ENCODE measurements around the gene SMIM23. TPM values are rescaled to one million over a fixed set of nuclear protein-coding genes. Genes with fewer than 3 reads are reported as not detected.

Gene SMIM23
- total RNA-seq, 1 experiment from 2014 or later: not detected

GRCh38 chr5:171790408-171790807, 4.8 kb downstream of the SMIM23 start:
- POLR2A ChIA-PET (ENCODE audit: low non-redundant PET): no interaction called here

GRCh38 chr5:171794470-171794960, 8.9 kb downstream of the SMIM23 start:
- intact Hi-C loops (cut with micrococcal nuclease; ENCODE audit: unreplicated experiment): no loop called here
- Histone ChIP-seq H3K27me3 (replicated peaks; ENCODE audit: insufficient read depth, low read depth, low read length, poor library complexity) (peaks cover 12% of the 10 kb centered on the region), H3K36me3 (ENCODE audit: insufficient read depth, low read length, poor library complexity, severe bottlenecking) (no peaks in the 10 kb centered on the region), H3K9me3 (ENCODE audit: low read depth, low read length, poor library complexity, severe bottlenecking) (no peaks in the 10 kb centered on the region), H3K27ac (ENCODE audit: low read depth, low read length, poor library complexity, severe bottlenecking) (no peak overlapping the region), H3K4me3 (ENCODE audit: low read depth, low read length, poor library complexity, severe bottlenecking) (no peak overlapping the region), H3K4me1 (ENCODE audit: insufficient read depth, low read length, poor library complexity, severe bottlenecking) (no peaks in the 10 kb centered on the region)
- POLR2A ChIA-PET (ENCODE audit: low non-redundant PET): no interaction called here
- no peak for DNase-seq (ENCODE audit: low spot score)
- no peak for TF ChIP-seq EZH2 (IDR thresholded peaks at IDR 0.05; ENCODE audit: borderline replicate concordance, low read depth, low read length, poor library complexity, severe bottlenecking)
- no peak for TF ChIP-seq CTCF (conservative IDR thresholded peaks at IDR 0.05; ENCODE audit: low read depth, low read length)
- no TSS peak for BruUV-seq (replicated peaks)
- CTCF ChIA-PET: no interaction called here

More at GRCh38 chr5:171790408-171790807, 4.8 kb downstream of the SMIM23 start:
- BruUV-seq (replicated peaks): no TSS peak
- CTCF ChIA-PET: no interaction called here
- no peaks in the 10 kb centered on the region for H3K4me1 ChIP-seq (ENCODE audit: insufficient read depth, low read length, poor library complexity, severe bottlenecking)
- H3K9me3 ChIP-seq (ENCODE audit: low read depth, low read length, poor library complexity, severe bottlenecking): no peaks in the 10 kb centered on the region
- H3K27me3 ChIP-seq (replicated peaks; ENCODE audit: insufficient read depth, low read depth, low read length, poor library complexity): peaks cover 10% of the 10 kb centered on the region
- no peak for DNase-seq (ENCODE audit: low spot score)
- TF ChIP-seq EZH2 (IDR thresholded peaks at IDR 0.05; ENCODE audit: borderline replicate concordance, low read depth, low read length, poor library complexity, severe bottlenecking): no peak
- no peak for TF ChIP-seq CTCF (conservative IDR thresholded peaks at IDR 0.05; ENCODE audit: low read depth, low read length)
- no peaks in the 10 kb centered on the region for H3K36me3 ChIP-seq (ENCODE audit: insufficient read depth, low read length, poor library complexity, severe bottlenecking)
- H3K4me3 ChIP-seq (ENCODE audit: low read depth, low read length, poor library complexity, severe bottlenecking): no peak overlapping the region
- intact Hi-C loops (cut with micrococcal nuclease; ENCODE audit: unreplicated experiment): no loop called here
- no peak overlapping the region for H3K27ac ChIP-seq (ENCODE audit: low read depth, low read length, poor library complexity, severe bottlenecking)

GRCh38 chr5:171795381-171795780, 9.8 kb downstream of the SMIM23 start:
- DNase-seq (ENCODE audit: low spot score): no peak
- no peaks in the 10 kb centered on the region for H3K4me1 ChIP-seq (ENCODE audit: insufficient read depth, low read length, poor library complexity, severe bottlenecking)
- no peak for TF ChIP-seq EZH2 (IDR thresholded peaks at IDR 0.05; ENCODE audit: borderline replicate concordance, low read depth, low read length, poor library complexity, severe bottlenecking)
- TF ChIP-seq CTCF (conservative IDR thresholded peaks at IDR 0.05; ENCODE audit: low read depth, low read length): no peak
- ChIA-PET CTCF (no interaction called here), POLR2A (ENCODE audit: low non-redundant PET) (no interaction called here)
- no TSS peak for BruUV-seq (replicated peaks)
- no peak overlapping the region for H3K4me3 ChIP-seq (ENCODE audit: low read depth, low read length, poor library complexity, severe bottlenecking)
- intact Hi-C loops (cut with micrococcal nuclease; ENCODE audit: unreplicated experiment): no loop called here
- H3K36me3 ChIP-seq (ENCODE audit: insufficient read depth, low read length, poor library complexity, severe bottlenecking): no peaks in the 10 kb centered on the region
- no peaks in the 10 kb centered on the region for H3K9me3 ChIP-seq (ENCODE audit: low read depth, low read length, poor library complexity, severe bottlenecking)
- peaks cover 12% of the 10 kb centered on the region for H3K27me3 ChIP-seq (replicated peaks; ENCODE audit: insufficient read depth, low read depth, low read length, poor library complexity)
- H3K27ac ChIP-seq (ENCODE audit: low read depth, low read length, poor library complexity, severe bottlenecking): no peak overlapping the region

Measured in A673 (cell line).